ENCODE data around the gene ENDOU. TPM values are rescaled to one million over a fixed set of nuclear protein-coding genes. Genes with fewer than 3 reads are reported as not detected.

ENDOU gene
- polyA plus RNA-seq, 3 donors from 2014 or later: not detected

DNA sequence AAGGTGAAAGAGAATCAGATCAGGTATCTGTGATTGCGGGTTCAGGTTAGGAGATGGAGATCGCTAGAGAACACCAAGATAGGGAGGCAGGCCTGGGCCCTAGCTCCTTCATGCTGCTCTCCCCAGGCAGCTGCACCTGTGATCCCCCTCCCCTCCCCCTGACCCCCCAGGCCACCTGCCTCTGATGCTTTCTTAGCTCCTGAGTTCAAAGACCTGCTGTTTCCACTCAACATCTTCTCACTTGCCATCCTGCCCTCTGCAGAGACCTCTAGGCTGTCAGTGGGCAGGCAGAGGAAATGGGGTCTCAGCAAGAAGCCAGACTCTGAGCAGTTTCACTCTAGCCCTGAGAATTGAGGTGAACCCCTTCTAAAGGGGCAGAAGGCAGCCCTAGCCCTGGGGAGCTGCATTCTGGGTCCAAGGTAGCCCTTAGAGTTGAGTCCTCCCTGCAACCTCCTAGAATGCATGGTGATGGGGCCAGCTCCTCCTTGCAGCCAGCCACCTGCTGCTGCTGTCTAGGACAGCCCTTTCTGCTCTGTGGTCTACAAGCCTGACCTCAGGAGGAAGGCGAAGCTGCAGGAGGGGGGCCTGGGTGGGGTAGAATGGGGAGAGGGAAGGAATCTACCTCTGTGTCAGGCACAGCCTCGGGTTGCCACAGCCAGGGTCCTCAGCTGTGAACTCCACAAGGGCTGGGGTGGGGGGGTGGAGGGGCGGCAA is 41.4 kb upstream of the ENDOU start:
- DNase-seq: peak in 2 of 3 donors; percentile 11 to 21
- Mint-ChIP-seq H3K27ac (no peak overlapping the region), H3K36me3 (no peaks in the 10 kb centered on the region)

DNA sequence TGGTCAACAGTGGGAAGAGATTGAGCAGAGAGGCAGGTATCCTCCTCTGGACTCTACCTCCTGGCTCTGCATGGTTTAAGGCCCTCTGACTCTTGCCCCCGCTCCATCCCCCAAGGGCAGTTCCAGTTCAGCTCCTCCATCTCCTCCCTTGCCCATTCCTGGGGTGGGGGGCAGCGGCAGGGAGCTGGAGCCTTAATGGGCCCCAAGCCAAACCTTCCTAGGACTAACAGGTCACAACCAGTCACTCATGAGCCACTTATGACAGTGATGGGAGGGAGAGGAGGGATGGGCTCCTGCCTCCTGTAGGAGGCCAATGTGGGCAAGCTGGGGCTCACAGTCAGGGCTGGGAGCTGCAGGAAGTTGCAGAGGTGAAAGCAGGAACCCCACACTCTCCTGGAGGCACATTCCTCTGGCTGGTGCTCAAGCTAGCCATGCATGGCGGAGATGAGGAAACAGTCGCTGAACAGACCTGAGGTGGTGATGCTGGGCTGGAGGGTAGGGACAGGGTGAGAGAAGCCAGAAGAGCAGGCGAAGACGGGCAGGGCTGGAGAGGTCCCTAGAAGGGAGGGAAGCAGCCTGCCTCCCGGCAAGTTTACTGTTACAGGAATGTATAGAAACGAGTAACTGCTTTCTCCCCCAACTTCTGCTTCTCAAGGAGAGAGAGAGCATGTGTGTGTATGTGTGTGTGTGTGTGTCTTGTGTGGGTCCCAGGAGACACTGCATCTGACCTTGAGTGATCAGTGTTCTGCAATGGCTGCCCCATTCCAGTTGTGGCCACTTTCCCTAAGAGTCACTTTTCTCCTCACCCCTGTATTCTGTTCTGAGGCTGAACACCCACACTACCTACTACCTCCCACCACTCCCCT is 38.4 kb upstream of the ENDOU start:
- peaks cover 10 to 16% of the 10 kb centered on the region in 2 donors for H3K4me1 Mint-ChIP-seq
- H3K4me3 Mint-ChIP-seq: no peak overlapping the region
- peaks cover 3 to 8% (median 5%) of the 10 kb centered on the region in 3 donors for H3K27me3 Mint-ChIP-seq (ENCODE audit: low read depth in 3 of 3)
- no peak for DNase-seq
- H3K27ac Mint-ChIP-seq: peak overlapping the region in 1 of 6 donors; percentile 27
- H3K36me3 Mint-ChIP-seq: no peaks in the 10 kb centered on the region
- H3K9me3 Mint-ChIP-seq: no peaks in the 10 kb centered on the region

More for the DNA sequence above, 41.4 kb upstream of the ENDOU start:
- Mint-ChIP-seq H3K4me3 (no peak overlapping the region), H3K4me1 (peaks cover 8 to 16% of the 10 kb centered on the region in 2 donors), H3K9me3 (no peaks in the 10 kb centered on the region), H3K27me3 (ENCODE audit: low read depth in 3 of 3) (peaks cover 0 to 8% (median 5%) of the 10 kb centered on the region in 3 donors)

DNA sequence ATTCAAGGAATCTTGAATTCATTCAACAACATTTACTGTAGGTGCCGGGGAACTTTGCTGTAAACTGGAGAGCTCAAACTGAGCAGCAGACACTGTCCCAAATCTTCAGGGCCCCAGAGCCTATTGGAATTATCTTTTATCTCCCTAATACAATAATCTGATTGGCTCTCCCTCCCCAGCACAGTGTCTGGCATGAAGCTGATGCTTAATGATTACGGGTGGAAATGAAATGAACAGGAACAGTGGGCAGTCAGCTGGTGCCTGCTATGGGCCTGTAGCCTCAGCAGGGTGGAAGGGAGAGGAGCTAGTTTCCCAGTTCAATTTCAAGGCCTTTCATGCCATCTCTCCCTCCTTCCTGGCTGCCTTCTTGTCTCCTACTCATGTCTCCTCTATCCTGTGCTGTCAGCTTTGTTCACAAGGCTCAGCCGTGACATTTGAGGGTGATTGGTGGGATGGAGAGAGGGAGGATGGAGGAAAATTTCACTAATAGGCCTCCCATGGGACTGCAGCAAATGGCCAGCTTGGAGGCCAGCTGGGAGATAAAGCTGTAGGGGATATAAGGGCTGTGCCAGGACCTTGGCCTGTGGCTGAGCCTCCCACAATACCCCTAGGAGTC is 37.7 kb upstream of the ENDOU start:
- Mint-ChIP-seq H3K4me1 (peaks cover 12 to 16% of the 10 kb centered on the region in 2 donors), H3K36me3 (no peaks in the 10 kb centered on the region), H3K9me3 (no peaks in the 10 kb centered on the region), H3K4me3 (no peak overlapping the region), H3K27me3 (ENCODE audit: low read depth in 3 of 3) (peaks cover 3 to 8% (median 5%) of the 10 kb centered on the region in 3 donors), H3K27ac (no peak overlapping the region)
- no peak for DNase-seq

DNA sequence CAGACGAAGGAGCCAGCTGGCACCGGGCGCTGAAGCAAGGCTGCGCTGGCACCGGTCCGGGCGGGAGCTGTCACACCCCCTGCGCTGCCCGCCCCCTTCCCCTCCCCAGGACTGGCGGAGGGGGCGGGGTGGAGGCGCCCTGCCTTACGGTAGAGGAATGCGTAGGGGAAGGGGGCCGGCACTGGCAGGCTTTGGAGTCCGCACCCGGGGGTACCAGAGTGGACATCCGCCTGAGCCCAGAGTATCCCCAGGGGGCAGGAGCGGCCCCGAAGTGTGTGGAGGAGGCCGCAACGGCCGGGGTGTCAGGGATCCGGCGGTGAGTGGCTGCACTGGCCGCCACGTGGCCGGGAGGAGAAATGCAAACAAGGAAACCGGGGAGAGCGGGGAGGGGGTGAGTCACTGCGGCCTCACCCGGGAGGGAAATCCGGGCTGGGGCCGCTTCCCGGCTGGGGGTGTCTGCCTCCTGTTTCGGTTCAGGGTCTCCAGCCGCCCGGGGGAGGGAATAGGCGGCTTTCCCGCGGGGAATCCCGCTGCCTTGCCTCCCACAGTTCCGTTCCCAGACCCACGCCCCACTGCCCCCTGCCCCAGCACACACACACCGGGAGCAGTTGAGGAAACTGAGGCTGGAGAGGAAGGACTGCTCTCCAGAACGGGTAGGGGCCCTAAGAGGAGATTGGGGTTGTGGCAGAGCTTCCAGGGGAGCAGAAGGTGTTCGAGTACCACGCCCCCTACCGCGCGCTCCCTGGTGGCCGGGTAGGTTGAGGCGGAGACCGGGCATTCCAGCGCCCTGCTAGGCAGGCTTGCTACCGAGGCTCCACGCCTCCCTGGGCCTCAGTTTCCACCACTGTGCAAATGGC is 33.8 kb upstream of the ENDOU start, which contains the start of gene RAPGEF3:
Gene RAPGEF3, minus strand, starts transcription at position 47 of the 857 bp plus-strand sequence. CDS start 324 bp downstream, outside the sequence.
- H3K27me3 Mint-ChIP-seq (ENCODE audit: low read depth in 3 of 3): peaks cover 2 to 3% (median 3%) of the 10 kb centered on the region in 3 donors

DNA sequence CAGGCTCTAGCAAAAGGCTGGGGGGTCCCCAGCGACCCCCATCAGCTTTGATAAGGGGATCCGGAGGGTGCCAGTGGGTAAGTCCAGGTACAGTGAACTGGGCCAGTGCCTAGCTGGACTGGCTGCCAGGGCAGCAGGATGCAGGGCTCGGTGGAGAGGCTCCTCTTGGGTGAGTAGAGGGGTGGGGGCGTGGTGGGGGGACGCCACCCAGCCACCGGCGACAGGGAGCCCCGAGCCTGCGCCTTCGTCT is 33.2 kb upstream of the ENDOU start:
- H3K9me3 Mint-ChIP-seq: no peaks in the 10 kb centered on the region
- no peak for DNase-seq
- H3K27me3 Mint-ChIP-seq (ENCODE audit: low read depth in 3 of 3): peaks cover 2 to 3% (median 3%) of the 10 kb centered on the region in 3 donors
- H3K4me1 Mint-ChIP-seq: peaks cover 0 to 7% of the 10 kb centered on the region in 2 donors
- H3K36me3 Mint-ChIP-seq: no peaks in the 10 kb centered on the region
- H3K4me3 Mint-ChIP-seq: peak overlapping the region in 4 of 5 donors; percentile 38 to 68 (median 55)
- no peak overlapping the region for H3K27ac Mint-ChIP-seq

More for the DNA sequence above, 33.8 kb upstream of the ENDOU start, which contains the start of gene RAPGEF3:
- H3K27ac Mint-ChIP-seq: peak within 1 kb of the TSS in 3 of 6 donors; percentile 37 to 45 (median 42)
- peak within 1 kb of the TSS; percentile 64 to 81 (median 80) for H3K4me3 Mint-ChIP-seq
- DNase-seq: peak; percentile 57 to 70 (median 58)
- H3K4me1 Mint-ChIP-seq: peaks cover 0 to 7% of the 10 kb centered on the region in 2 donors
- no peaks in the 10 kb centered on the region for H3K36me3 Mint-ChIP-seq
- H3K9me3 Mint-ChIP-seq: no peaks in the 10 kb centered on the region

DNA sequence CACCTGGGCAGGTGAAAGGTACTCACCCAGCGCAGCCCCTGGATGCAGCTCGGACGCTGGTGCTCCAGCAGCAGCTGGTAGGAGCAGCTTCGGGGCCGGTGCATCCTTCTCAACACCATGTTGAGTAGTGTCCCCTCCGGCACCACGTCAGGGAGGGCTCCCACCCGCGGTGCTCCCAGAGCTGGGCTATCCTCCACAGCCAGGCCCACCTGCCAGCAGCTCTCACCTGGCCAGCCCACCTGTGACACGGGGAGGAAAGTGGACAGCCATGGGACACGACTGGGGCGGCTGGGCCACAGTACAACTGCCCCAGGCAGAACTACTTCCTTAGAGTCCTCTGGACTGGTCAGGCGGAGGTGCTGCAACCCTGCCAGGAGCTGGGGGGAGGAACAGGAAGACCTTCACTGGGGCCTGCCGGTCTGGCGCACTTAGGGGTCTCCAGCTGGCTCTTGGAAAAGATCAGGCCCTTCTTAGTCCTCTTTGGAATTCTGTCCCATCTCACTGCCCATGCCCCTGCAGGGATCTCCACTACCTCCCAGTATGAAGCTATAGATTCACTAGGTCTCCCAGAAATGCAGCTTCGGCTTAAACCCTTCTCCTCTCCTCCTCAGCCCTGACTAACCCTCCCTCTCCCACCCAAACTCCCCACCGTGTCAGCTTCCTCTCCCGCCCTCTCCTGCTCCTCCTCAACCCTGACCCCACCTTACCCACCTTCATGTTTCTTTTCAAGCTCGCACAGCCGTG is 32.7 kb upstream of the ENDOU start:
- no peak for DNase-seq
- Mint-ChIP-seq H3K27me3 (ENCODE audit: low read depth in 3 of 3) (peaks cover 2 to 3% (median 3%) of the 10 kb centered on the region in 3 donors), H3K9me3 (no peaks in the 10 kb centered on the region), H3K36me3 (no peaks in the 10 kb centered on the region), H3K4me3 (peak overlapping the region in 4 of 5 donors; percentile 38 to 68 (median 50)), H3K27ac (peak overlapping the region in 1 of 6 donors; percentile 37), H3K4me1 (peaks cover 0 to 7% of the 10 kb centered on the region in 2 donors)

DNA sequence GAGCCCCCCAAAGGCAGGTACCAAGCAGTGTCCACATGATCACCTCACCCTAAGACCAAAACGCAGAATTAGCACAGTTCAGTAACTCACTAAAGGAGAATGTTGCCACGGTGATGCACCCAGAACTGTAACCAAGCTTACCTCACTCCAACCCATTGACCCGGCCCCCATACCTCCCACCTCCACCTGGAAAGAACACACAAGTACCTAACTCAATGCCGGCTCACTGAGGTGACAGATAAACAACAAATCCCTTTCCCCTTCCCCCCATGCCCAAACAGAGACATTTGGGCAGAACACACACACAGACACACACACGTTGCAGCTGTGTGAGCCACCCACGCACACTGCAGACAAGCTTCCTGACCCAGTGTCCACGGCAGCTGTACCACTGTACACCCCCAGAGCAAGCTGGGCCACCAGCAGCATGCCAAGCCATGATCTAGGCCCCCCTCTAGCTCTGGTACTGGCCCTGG is 32.1 kb upstream of the ENDOU start:
- peaks cover 2 to 3% (median 3%) of the 10 kb centered on the region in 3 donors for H3K27me3 Mint-ChIP-seq (ENCODE audit: low read depth in 3 of 3)
- no peaks in the 10 kb centered on the region for H3K36me3 Mint-ChIP-seq
- H3K9me3 Mint-ChIP-seq: no peaks in the 10 kb centered on the region
- no peak for DNase-seq
- peak overlapping the region in 4 of 5 donors; percentile 12 to 33 (median 20) for H3K4me3 Mint-ChIP-seq
- H3K27ac Mint-ChIP-seq: peak overlapping the region in 2 of 6 donors; percentile 32 to 37
- H3K4me1 Mint-ChIP-seq: peaks cover 0 to 7% of the 10 kb centered on the region in 2 donors

DNA sequence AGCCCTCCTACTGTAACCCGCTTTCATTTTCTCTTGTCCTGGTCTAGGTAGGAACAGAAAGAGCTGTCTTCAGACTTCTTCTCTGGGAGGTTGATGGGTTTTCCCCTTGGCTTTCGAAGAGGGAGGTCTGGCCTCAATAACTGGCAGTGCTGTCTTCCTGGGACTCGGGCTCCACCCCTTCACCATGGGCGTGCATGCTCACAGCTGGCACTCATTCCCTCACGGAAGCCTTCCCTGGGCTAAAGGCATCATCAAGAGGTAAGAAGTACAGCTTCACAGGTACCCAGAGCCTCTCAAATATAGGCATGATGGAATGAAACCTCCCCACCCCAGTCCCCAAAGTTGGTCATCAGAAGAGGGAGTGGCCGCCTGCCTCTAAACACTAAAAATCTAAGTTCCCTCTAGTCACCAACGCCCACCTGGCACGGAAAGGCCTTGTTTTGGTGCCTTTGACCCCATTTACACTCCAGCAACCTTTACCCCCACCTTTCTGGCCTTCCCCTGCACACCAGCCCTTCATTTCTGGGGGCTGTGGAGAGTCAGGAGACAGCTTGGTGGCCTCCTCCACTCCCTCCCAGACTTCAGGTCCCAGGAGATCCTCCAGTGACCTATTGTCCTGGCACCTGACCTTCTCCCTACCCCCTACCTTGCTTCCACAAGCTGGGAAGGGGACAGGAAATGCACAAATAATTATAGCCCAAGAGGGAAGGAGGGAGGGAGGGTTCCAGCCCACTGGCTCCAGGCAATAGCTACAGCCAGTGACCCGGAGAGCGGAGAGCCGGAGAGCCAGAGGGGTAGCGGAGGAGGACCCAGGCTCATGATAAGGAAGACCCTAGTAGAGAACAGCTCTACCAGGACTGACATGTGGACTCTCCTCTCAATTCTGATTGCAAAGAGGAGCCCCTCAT is 30.6 kb upstream of the ENDOU start:
- Mint-ChIP-seq H3K4me1 (peaks cover 0 to 7% of the 10 kb centered on the region in 2 donors), H3K9me3 (no peaks in the 10 kb centered on the region), H3K27ac (peak overlapping the region in 1 of 6 donors; percentile 70), H3K27me3 (ENCODE audit: low read depth in 3 of 3) (peaks cover 0 to 3% (median 2%) of the 10 kb centered on the region in 3 donors), H3K36me3 (no peaks in the 10 kb centered on the region), H3K4me3 (no peak overlapping the region)
- no peak for DNase-seq

DNA sequence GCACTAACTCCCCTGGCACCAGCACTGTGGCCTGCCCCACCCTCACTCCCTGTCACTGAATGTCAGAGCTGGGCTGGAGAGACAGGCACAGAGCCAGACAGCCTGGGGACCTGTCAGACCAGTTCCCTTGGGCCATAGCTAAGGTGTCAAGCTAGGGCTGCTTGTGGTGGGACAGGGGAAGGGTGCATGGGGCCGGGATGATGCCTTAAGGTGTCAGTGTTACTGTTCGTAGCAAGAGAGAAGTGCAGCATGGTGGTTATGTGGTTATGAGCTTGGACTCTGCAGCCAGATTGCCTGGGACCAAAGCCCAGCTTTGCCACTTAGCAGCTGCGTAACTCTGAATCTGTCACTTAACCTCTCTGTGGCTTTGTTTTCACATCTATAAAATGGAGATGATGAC is 29.6 kb upstream of the ENDOU start:
- Mint-ChIP-seq H3K4me3 (no peak overlapping the region), H3K27me3 (ENCODE audit: low read depth in 3 of 3) (peaks cover 0 to 3% (median 2%) of the 10 kb centered on the region in 3 donors), H3K36me3 (no peaks in the 10 kb centered on the region), H3K4me1 (peaks cover 0 to 7% of the 10 kb centered on the region in 2 donors), H3K9me3 (no peaks in the 10 kb centered on the region), H3K27ac (peak overlapping the region in 1 of 6 donors; percentile 23)
- DNase-seq: peak in 1 of 3 donors; percentile 13

DNA sequence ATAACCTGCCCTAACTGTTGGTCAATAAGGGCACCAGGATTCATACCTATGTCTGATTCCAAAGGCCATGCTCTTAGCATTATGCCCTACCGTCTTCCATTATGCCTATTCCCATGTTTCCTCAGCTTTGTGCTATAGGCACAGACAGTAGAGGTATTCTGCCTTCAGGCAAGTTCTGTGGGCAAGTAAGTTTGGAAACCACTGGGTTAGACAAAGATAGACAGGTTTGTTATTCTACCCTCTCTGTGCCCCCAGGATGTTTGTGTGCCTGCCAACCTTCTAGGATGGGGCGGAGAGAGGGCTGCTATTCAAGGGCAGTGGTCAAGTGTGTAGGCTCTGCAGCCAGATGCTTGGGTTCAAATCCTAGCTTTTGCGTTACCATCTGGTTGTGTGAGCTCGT is 28.8 kb upstream of the ENDOU start:
- DNase-seq: no peak
- no peaks in the 10 kb centered on the region for H3K36me3 Mint-ChIP-seq
- no peak overlapping the region for H3K27ac Mint-ChIP-seq
- peaks cover 0 to 3% (median 2%) of the 10 kb centered on the region in 3 donors for H3K27me3 Mint-ChIP-seq (ENCODE audit: low read depth in 3 of 3)
- H3K4me3 Mint-ChIP-seq: no peak overlapping the region
- H3K4me1 Mint-ChIP-seq: peaks cover 0 to 6% of the 10 kb centered on the region in 2 donors
- no peaks in the 10 kb centered on the region for H3K9me3 Mint-ChIP-seq

DNA sequence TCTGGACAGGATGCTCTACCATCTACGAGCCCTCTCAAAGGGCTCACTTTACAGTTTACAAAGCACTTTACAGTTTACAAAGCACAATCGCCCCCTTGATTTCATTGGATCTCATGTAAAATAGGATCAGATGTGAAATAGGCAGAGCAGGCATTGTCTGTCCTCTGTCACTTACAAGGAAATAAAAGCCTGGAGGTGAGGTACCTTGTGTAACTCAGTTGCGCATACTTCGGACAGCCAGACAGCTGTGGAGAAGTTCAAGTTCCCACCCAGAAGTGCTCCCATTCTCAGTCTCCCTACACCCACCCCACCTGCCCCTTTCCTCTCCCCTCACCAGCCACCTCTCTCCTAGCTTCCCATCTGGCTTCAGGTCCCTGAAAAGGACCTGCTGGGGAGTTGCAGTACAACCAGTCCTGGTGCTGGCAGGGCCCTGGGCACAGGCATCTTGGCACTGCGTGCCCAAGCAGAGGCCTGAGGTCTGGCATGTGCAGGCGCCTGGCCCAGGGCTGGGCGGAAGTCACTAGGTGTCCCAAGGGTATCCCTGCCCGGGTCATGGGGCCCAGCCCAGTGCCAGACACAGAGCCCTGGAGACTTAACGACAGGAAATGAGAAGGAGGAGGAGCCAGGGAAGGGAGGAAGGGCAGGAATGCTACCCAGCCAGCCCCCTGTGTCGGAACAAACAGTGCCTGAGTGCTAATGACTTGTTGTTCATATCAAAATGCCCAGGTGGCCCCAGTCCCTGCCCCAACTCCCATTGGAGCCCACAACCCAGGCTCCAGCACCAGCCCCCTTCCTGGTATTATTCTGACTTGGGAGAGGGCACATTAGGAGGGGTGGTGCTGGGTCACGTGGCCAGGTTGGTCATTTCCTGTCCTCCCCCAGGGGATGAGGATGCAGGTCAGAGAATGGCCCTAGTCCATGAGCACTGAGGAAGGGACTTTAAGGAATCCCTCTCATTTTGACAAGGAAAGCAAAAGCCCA is 28.0 kb upstream of the ENDOU start:
- H3K27ac Mint-ChIP-seq: no peak overlapping the region

More for the DNA sequence above, 28.0 kb upstream of the ENDOU start:
- Mint-ChIP-seq H3K27me3 (ENCODE audit: low read depth in 3 of 3) (peaks cover 0 to 3% (median 2%) of the 10 kb centered on the region in 3 donors), H3K36me3 (no peaks in the 10 kb centered on the region), H3K4me1 (peaks cover 0 to 4% of the 10 kb centered on the region in 2 donors), H3K4me3 (no peak overlapping the region), H3K9me3 (no peaks in the 10 kb centered on the region)
- no peak for DNase-seq
